Peyer's patch (tissue), 4 donors: ENCODE results near the gene CLDN17.

ENCODE experiments used
- CTCF ChIP-seq, 6 experiments: fragments of 450-650 bp in 4 of 6; fragments of 200-600 bp in 2 of 6; sonication (generic) in 1 of 6; IDR thresholded peaks; one replicate each; pipeline ENCODE4 v1.5.1; 2017 to 2019; ENCODE audit warnings: antibody characterized with exemption in 6 of 6, mild to moderate bottlenecking in 3 of 6, moderate library complexity in 1 of 6
- POLR2A ChIP-seq, 2 donors: fragments of 450-650 bp; IDR thresholded peaks; one replicate each; pipeline ENCODE4 v1.5.1; 2017; ENCODE audit warnings: antibody characterized with exemption in 2 of 2, mild to moderate bottlenecking in 2 of 2, moderate library complexity in 2 of 2

GRCh38 chr21:30193201-30193600, 26.6 kb upstream of the CLDN17 start:
- no peak for TF ChIP-seq CTCF (IDR thresholded peaks at IDR 0.05)
- TF ChIP-seq POLR2A (IDR thresholded peaks at IDR 0.05): no peak
